BE2C (cell line): ENCODE results near the gene CEP192.
"Not testable (repeated sequence)": the region's sequence is repeated elsewhere in the genome, so short reads cannot be mapped to it uniquely, and the experiment has no call there.

ENCODE experiments used
- DNase-seq: peaks from one replicate; pipeline ENCODE4 v3.0.0-alpha.2; 2020
- H3K27me3 ChIP-seq: fragments of 250-450 bp; sonication (Bioruptor Pico); 2 replicates; pipeline ENCODE4 v1.5.1; 2020; ENCODE audit warnings: mild to moderate bottlenecking
- H3K36me3 ChIP-seq: fragments of 250-450 bp; sonication (Bioruptor Pico); 2 replicates; pipeline ENCODE4 v1.5.1; 2020; ENCODE audit warnings: mild to moderate bottlenecking
- H3K4me1 ChIP-seq: fragments of 250-450 bp; sonication (Bioruptor Pico); 2 replicates; pipeline ENCODE4 v1.5.1; 2020
- H3K4me3 ChIP-seq: 2 replicates; pipeline ENCODE4 v1.5.1; 2011; ENCODE audit warnings: low read depth, low read length
- H3K9me3 ChIP-seq: fragments of 250-450 bp; sonication (Bioruptor Pico); 2 replicates; pipeline ENCODE4 v1.5.1; 2020
- TF ChIP-seq, protein P1 (sequence below): IDR thresholded peaks from 2 replicates; pipeline ENCODE4 v1.5.1; 2012; ENCODE audit warnings: mild to moderate bottlenecking, low read depth, low read length

Gene CEP192

DNA sequence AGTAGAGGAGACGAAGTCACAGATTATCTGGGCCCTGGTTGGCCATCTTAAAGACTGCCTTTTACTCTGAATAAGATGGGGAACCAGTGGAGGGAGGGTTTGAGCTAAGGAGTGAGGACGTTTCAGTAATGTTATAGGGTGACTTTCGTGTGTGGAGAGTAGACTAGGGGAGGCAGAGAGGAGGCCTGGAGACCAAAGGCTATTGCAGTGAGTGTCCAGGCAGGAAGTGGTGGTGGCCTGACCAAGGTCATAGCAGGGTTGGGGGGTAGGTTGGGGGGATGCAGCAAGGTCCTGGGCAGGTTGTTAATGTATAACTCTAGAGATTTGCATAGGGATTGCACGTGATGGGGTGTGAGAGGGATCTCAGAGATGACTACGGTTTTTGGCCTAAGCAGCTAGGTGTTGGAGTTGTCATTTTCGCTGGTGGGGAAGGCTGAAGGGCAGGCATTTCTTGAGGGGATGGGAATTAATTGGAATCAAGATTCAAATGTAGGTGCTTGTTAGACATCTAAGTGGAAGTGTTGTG lies 4.9 kb downstream of the CEP192 start:
- Histone ChIP-seq H3K36me3 (no peaks in the 10 kb centered on the region), H3K27me3 (no peaks in the 10 kb centered on the region), H3K4me1 (no peaks in the 10 kb centered on the region), H3K9me3 (no peaks in the 10 kb centered on the region), H3K4me3 (no peak overlapping the region)
- TF ChIP-seq, protein P1, sequence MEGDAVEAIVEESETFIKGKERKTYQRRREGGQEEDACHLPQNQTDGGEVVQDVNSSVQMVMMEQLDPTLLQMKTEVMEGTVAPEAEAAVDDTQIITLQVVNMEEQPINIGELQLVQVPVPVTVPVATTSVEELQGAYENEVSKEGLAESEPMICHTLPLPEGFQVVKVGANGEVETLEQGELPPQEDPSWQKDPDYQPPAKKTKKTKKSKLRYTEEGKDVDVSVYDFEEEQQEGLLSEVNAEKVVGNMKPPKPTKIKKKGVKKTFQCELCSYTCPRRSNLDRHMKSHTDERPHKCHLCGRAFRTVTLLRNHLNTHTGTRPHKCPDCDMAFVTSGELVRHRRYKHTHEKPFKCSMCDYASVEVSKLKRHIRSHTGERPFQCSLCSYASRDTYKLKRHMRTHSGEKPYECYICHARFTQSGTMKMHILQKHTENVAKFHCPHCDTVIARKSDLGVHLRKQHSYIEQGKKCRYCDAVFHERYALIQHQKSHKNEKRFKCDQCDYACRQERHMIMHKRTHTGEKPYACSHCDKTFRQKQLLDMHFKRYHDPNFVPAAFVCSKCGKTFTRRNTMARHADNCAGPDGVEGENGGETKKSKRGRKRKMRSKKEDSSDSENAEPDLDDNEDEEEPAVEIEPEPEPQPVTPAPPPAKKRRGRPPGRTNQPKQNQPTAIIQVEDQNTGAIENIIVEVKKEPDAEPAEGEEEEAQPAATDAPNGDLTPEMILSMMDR: no peak
- DNase-seq: no peak

DNA sequence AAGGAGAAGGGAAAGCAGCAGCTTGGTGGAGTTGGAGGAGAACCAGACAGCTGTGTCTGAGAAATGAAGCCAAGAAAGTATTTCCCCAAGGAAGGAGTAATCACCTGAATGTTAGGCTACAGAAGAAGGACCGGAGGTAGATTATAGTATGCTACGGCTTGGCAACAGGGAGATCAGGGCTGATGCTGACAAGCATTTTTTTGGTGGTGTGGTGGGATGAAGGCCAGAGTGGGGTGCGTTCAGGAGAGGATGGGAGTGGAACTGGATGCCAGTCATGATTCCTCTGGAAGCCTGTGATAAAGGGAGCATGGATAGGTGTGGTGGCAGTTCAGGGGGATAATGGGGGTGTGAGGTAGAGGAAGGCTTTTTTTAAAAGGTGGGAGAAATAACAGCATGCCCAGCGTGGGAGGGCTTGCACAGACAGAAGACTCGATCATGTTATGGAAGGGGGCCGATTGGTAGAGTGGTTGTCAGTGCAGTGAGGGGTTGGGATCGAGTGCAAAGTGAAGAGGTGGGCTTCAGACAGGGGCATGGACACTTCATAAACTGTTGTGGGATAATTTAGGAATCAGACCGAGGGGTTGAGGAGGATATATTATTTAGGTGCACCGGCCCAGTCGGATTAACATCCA lies 5.6 kb downstream of the CEP192 start:
- TF ChIP-seq, protein P1: no peak
- Histone ChIP-seq H3K4me1 (no peaks in the 10 kb centered on the region), H3K4me3 (no peak overlapping the region), H3K36me3 (no peaks in the 10 kb centered on the region; the same call in 1 of the 2 replicates), H3K9me3 (no peaks in the 10 kb centered on the region), H3K27me3 (no peaks in the 10 kb centered on the region)
- DNase-seq: no peak

DNA sequence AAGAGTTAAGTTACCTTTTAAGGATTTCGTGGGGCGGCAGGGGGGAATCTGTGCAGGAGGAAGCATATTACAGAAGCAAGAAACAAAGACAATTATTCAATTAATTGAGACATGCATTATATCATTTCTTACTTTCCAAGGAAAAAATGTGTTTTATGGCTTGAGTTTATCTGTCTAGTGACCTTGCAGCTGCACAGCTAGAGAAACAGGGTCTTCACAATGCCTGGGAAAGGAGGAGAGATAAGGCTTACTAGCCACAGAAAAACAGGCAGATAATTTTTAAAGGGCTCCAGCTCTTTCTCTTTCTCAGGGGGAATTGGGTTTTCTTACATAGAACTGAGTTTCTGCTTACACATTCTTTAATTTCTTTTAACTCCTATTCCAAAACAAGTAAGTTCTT lies 6.2 kb downstream of the CEP192 start:
- not testable (repeated sequence) for DNase-seq, H3K4me1 ChIP-seq, H3K9me3 ChIP-seq, H3K36me3 ChIP-seq, H3K4me3 ChIP-seq, H3K27me3 ChIP-seq

DNA sequence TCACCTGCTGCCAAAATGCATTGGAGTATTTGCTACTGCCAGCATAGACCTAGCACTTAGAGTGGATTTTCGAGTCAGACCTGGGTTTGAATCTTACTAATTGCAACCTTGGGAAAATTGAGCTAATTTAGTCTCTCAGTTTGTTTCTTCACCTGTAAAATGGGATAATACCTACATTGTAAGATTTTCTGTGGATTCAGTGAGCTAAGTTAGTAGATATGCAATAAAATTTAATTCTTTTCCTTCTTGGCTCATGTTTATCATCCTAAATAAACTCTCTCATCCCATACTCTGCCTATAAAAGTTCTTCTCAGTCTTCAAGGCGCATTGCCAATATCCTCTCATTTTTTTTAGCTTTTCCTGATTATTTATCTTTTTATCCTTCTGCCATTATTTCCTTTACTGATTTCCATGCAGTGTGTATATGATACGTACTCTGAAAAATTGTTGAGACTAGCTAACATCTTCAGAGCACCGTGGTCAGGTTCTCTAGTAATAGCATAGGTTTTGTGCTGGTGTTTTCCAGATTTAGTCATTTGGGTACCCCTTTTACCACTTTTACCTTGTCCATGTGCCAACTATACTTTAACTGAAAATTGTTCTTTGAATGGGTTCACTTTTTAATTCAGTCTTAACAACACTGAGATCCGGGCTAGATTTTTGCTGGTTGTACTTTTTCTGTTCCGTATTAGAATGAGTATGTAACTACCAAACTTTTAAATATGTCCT lies 7.3 kb downstream of the CEP192 start:
- H3K4me3 ChIP-seq: no peak overlapping the region
- no peak for DNase-seq
- no peaks in the 10 kb centered on the region for H3K27me3 ChIP-seq
- TF ChIP-seq, protein P1: no peak
- H3K4me1 ChIP-seq: no peaks in the 10 kb centered on the region
- no peaks in the 10 kb centered on the region for H3K9me3 ChIP-seq
- H3K36me3 ChIP-seq: no peaks in the 10 kb centered on the region; the same call in 1 of the 2 replicates

DNA sequence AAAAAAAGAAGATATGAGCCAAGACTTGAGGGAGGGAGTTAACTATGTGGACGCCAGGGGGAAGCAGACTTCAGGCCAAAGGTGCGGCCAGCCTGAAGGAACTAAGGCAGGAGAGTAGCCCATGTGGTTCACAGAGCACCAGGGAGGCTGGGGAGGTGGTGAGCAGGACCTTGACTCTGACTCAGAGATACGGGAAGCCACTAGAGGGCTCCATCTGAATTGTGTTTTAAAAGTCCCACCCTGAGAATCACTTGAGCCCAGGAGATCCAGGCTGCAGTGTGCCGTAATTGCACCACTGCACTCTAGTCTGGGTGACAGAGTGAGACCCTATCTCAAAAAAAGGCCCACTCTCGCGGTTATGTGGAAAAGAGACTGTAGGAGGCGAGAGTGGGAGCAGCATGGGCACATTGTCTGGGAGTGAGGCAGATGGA lies 12.3 kb downstream of the CEP192 start:
- no peaks in the 10 kb centered on the region; the same call in none of the 2 replicates for H3K36me3 ChIP-seq
- TF ChIP-seq, protein P1: peak; percentile 50
- DNase-seq: peak; percentile 34

DNA sequence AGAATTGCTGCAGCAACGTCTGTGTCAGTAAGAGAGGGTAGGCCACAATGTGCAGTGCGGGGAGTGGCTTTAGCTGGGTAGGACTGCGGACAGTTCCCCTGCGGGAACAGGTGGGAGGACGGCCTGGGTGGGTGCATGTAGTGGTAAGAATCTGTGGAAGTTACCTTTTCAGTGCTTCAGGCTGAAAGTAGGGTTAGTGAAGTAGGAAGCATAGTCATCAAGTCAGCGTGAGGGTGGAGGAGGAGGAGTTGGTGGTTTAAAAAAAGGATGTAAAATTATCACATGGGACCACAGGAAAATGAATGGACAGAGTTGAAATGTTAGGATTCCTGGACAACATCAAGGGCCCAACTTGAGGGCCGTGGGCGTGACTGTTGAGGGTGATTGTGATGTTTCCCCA lies 13.2 kb downstream of the CEP192 start:
- Histone ChIP-seq H3K9me3 (no peaks in the 10 kb centered on the region), H3K27me3 (no peaks in the 10 kb centered on the region), H3K4me1 (no peaks in the 10 kb centered on the region), H3K36me3 (peaks cover under 1% of the 10 kb centered on the region), H3K4me3 (no peak overlapping the region)
- TF ChIP-seq, protein P1: no peak
- DNase-seq: no peak

More for the DNA sequence above, 12.3 kb downstream of the CEP192 start:
- Histone ChIP-seq H3K4me1 (no peaks in the 10 kb centered on the region), H3K4me3 (no peak overlapping the region), H3K27me3 (no peaks in the 10 kb centered on the region), H3K9me3 (no peaks in the 10 kb centered on the region)
